ENCODE data around the gene MLXIPL. TPM values are rescaled to one million over a fixed set of nuclear protein-coding genes. Genes with fewer than 3 reads are reported as not detected.
"Not testable (repeated sequence)": the region's sequence is repeated elsewhere in the genome, so short reads cannot be mapped to it uniquely, and the experiment has no call there.

The MLXIPL gene
- total RNA-seq, 1 experiment from 2014 or later, result 0.03 TPM

DNA sequence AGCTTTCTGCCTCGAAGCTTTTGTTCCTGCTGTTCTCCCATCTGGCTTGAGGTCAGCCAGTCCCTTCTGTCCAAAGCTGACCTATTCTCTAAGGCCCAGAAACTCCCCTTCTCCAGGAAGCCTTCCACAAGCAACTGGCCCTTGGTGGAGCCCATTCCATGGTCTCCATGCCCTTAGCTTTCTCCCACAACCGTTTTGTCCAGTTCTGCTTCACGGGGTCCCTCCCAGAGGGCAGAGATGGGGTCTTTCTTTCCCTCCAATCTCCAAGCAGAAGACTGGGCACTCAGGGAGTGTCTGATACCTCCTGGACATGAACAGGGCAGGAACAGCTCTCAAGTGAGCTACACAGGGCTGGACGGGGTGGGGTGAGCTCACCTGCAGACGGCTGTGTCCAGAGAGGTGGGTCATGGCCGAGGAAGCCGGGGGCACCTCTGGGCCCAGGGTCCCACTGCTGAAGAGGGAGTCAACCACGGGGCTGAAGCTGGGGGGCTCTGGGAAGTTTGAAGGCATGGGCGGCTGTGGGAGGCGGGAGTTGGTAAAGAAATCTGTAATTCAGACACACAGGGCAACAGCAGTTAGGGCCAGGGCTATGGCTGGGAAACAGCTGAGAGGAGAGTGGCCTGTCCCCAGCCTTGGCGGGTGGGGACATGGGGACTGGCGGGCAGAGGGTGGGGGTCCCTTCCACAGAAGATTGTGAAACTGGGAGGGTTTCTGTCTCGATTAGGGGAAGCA lies 25.0 kb downstream of the MLXIPL start:
- no peak for DNase-seq (ENCODE audit: low read depth, low spot score)
- in situ Hi-C loops (cut with HindIII; ENCODE audit: low pct_unique_long_range_greater_than_20kb, low sequenced_read_pairs), result no loop called here

DNA sequence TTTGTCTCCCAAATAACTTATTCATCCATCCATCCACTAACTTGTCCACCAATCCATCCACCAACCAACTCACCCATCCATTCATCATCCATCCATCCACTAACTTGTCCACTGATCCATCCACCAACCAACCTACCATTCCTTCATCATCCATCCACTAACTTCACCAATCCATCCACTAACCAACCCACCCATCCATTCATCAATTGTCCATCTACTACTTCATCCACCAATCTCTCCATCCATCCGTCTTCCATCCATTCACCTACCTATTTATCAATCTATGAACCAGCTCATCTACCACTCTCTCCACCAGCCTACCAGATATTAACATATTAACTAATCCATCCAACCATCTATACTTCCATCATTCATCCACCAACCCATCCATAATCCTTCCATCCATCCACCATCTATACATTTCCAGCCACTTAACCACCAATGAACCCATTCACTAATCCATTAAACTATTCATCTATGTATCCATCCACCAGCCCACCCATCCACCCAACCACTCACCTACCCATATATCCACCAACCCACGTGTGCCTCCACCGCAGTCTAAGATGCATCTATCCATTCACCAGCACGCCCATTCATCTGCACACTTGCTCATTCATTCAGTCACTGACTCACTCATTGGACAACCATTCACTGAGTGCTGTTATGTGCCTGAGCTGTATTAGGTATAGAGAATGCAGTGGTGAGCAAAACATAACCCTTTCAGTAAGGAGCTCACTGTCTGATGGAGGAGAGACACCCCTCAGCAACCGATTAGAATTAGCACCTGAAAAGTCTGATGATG lies 26.1 kb downstream of the MLXIPL start:
- in situ Hi-C loops (cut with HindIII; ENCODE audit: low pct_unique_long_range_greater_than_20kb, low sequenced_read_pairs), result no loop called here
- no peak for DNase-seq (ENCODE audit: low read depth, low spot score)

DNA sequence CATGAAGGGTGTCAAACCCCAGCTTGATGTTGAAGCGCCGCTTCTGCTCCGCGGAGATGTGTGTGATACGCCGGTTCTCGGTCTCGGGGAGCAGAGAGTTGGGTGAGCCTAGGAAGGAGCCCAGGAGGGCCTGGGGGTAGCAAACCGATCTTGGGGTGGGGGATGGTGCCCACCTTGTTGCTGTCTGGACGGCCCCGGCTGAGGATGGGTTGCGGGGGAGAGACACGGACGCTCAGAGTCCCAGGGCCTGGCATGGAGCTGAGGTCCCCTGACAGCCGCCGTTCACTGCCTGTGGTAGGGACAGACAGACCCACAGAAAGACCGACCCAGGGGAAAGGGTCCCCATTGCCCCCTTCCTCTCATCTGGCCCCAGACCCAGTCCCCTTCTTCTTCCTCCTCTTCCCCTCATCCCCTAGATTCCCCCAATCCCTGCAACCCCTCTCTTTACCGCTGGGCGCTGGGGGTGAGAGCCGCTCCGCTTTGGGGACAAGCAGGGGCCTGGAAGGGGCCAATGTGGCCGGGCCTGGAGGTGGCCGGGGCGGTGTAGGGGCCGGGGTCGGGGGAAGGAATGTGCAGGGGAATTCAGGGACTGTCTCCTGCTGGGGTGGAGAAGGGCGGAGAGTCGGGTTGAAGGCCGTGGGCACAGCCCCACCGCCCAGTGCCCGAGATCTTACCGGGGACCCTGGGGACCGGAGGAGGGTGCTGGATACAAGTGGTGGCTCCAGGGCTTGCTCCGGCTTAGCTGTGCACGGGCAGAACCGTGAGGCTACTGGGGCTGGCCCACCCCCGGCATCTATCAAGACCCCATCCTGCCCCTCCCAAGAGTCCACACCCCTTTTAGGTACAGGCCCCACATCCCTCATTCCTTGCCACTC lies 27.9 kb downstream of the MLXIPL start:
- in situ Hi-C loops (cut with HindIII; ENCODE audit: low pct_unique_long_range_greater_than_20kb, low sequenced_read_pairs), result no loop called here
- DNase-seq (ENCODE audit: low read depth, low spot score), result no peak

DNA sequence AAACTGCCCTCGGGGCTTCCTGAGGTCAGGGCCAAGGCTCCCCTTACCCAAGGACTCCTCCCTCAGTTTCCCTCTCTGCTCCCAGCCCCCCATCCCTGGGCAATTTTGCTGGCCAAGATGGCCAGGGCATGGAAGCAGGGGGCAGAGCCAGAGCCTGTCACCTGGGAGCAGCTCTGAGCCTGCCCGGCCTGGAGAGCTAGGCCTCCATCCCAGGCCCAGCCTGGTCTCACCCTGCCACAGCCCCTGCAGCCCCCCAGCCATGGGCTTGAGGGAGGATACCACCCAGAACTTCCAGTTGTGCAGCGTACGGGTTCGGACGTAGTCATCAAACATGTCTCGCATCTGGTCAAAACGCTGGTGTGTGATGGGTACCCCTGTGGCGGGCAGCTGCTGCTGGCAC lies 29.0 kb downstream of the MLXIPL start:
- DNase-seq (ENCODE audit: low read depth, low spot score), result no peak
- in situ Hi-C loops (cut with HindIII; ENCODE audit: low pct_unique_long_range_greater_than_20kb, low sequenced_read_pairs), result no loop called here

DNA sequence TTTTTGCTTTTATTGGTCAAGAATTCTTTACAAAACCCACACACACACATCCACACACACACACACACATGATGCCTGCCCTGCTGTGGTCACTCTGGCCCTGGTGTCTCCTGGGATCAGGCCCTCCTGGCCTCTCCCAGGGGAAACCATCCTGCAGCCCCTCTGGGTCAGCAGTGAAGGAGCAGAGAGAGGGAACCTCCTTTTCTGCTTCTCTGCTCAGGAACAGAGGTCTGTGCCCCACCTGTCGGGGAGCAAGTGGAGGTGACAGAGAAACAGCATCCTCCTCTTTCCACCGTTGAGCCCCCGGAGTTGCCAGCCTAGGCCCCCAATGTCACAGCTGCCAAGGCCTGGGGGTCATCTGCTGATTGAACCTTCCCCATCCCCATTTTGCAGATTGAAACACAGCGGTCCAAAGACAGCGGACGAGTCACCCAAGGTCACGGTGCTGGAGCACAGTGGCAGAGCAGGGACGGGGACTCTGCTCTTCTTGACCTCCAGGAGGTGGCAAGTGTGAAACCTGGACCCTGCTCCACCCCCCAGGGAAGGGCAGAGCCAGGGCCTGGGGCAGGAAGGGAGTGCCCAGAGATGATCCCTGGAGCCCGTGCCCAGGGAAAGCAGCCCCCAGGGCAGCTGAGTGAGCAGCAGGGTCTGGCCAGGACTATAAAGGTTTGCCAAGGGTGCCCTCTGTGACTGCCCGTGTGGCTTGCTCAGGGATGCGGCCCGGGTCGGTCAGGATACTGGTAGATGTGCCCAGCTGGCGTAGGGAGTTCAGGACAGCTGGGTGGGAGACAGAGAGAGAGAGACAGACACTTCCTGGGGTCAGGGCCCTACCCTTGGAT lies 30.9 kb downstream of the MLXIPL start:
- no peak for DNase-seq (ENCODE audit: low read depth, low spot score)
- in situ Hi-C loops (cut with HindIII; ENCODE audit: low pct_unique_long_range_greater_than_20kb, low sequenced_read_pairs), result no loop called here

DNA sequence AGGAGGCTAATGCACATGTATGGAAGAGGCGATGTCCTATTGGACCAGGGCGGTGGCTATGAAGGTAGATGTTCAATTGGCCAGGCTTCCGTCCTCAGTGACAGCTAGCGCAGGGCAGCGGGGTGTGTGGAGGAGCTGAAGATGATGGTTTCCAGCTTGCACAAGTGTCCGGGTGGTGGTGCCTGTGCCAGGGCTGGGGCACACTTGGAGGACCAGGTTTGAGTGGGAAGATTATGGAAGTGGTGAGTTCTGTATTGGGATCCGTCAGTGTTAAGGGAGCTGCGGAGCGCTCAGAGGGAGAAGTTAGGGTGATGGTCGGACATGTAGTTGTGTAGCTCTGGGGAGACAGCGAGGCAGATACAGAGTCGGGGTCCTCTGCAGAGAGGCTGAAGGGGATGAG lies 37.4 kb downstream of the MLXIPL start:
- in situ Hi-C loops (cut with HindIII; ENCODE audit: low pct_unique_long_range_greater_than_20kb, low sequenced_read_pairs), result no loop called here
- no peak for DNase-seq (ENCODE audit: low read depth, low spot score)

DNA sequence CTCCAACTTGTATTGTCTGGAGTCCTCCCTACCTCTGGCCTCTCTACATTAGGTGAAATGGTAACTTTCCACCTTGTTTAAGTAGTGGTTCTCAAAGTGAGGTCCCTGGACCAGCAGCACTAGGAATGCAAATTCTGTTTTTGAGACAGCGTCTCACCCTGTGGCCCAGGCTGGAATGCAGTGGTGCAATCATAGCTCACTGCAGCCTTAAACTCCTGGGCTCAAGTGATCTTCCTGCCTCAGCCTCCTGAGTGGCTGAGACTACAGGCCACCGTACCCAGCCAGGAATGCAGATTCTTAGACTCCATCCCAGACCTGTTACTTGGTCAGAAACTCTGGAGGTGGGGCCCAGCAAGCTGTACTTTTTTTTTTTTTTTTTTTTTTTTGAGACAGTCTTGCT lies 39.1 kb downstream of the MLXIPL start:
- in situ Hi-C loops (cut with HindIII; ENCODE audit: low pct_unique_long_range_greater_than_20kb, low sequenced_read_pairs), result no loop called here

DNA sequence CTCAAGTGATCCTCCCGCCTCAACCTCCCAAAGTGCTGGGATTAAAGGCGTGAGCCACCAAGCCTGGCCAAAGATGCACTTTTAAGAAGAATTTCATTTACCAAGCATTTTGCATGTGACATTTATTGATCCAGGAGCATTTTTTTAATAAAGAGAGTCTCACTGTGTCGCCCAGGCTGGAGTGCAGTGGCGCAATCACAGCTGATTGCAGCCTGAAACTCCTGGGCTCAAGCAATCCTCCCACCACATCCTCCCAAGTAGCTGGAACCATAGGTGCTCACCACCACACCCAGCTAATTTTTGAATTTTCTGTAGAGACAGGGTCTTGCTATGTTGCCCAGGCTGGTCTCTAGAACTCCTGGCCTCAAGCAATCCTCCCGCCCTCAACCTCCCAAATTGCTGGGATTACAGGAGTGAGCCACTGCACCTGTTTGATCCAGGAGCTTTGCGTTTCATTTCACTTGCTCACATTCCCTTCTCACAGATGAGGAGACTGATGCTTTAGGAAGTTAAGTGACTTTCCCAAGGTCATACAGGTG lies 41.6 kb downstream of the MLXIPL start:
- in situ Hi-C loops (cut with HindIII; ENCODE audit: low pct_unique_long_range_greater_than_20kb, low sequenced_read_pairs), result no loop called here

More for the DNA sequence above, 39.1 kb downstream of the MLXIPL start:
- no peak for DNase-seq (ENCODE audit: low read depth, low spot score)

DNA sequence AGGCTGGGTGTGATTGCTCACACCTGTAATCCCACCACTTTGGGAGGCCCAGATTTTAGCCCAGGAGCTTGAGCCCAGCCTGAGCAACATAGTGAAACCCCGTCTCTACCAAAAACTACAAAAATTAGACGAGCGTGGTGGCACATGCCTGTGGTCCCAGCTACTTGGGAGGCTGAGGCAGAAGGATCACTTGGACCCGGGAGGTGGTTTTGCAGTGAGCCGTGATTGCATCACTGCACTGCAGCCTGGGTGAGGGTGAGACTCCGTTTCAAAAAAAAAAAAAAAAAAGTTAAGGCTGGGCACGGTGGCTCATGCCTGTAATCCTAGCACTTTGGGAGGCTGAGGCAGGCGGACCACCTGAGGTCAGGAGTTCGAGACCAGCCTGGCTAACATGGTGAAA lies 43.3 kb downstream of the MLXIPL start:
- DNase-seq (ENCODE audit: low read depth, low spot score); in situ Hi-C loops (cut with HindIII; ENCODE audit: low pct_unique_long_range_greater_than_20kb, low sequenced_read_pairs): not testable (repeated sequence)

More for the DNA sequence above, 41.6 kb downstream of the MLXIPL start:
- no peak for DNase-seq (ENCODE audit: low read depth, low spot score)

DNA sequence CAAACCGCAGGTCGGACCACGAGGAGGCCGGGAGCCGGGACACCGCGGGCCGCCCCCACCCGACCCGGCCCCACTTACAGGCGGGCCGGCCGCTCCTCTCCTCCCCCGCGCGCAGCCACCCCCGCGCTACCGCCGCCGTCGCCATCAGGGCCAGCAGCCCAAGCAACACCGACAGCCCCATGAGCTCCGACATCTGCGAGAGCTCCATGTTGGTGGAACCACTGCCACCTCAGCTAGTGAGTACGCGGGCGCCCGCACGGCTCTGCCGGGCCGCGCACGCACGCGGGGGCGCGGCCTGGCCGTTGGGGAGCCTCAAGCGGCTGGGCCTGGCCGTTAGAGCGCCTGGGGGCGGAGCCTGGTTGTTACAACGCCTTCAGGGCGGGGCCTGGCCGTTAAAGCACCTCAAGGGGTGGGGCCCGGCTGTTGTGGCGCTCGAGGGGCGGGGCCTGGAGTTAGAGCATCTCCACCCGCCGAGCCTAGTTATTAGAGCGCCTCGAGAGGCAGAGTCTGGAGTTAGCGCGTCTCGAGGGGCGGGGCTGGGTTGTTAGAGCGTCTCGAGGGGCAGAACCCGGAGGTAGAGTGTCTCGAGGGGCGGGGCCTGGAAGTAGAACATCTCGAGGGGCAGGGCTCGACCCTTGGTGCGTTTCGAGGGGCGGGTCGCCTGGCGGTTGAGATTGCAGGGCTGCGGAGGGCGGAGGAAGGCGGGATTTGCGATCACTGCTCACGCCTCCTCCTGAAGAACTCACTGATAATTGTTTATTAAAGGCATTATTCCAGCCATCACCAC lies 45.8 kb downstream of the MLXIPL start, which contains the start of gene TBL2:
Gene TBL2 (minus strand): TSS at position 238 of the 787 bp plus-strand sequence. CDS start 30 bp downstream, at position 208.
- peak; percentile 99 for DNase-seq (ENCODE audit: low read depth, low spot score)
- in situ Hi-C loops (cut with HindIII; ENCODE audit: low pct_unique_long_range_greater_than_20kb, low sequenced_read_pairs), result no loop called here

DNA sequence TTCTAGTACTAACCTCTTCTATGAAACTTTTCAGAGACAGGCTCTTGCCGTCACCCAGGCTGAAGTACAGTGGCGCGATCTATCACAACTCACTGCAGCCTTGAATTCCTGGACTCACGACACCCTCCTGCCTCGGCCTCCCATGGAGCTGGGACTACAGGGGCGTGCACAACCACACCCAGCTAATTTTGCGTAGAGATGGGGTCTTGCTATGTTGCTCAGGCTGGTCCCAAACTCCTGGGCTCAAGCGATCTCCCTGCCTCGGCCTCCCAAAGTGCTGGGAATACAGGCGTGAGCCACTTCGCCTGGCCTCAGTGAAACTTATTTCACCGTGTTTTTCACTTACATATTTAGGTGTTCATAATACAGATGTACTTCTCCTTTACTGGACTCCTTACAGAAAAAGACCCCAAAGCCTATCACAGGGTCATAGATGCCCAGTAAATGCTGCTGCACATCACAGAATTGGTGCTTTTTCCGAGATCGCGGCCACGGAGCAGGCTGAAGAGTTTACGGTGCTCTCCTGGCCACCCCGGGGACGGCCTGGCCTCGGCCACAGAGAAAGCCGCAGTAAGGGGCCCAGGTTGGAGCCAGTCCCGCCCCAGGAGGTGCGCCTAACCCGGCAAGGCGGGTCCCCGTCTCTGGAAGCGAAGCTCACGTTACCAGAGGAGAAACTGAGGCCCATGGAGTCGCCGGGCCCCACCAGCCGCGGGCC lies 46.5 kb downstream of the MLXIPL start:
- in situ Hi-C loops (cut with HindIII; ENCODE audit: low pct_unique_long_range_greater_than_20kb, low sequenced_read_pairs), result no loop called here
- no peak for DNase-seq (ENCODE audit: low read depth, low spot score)

DNA sequence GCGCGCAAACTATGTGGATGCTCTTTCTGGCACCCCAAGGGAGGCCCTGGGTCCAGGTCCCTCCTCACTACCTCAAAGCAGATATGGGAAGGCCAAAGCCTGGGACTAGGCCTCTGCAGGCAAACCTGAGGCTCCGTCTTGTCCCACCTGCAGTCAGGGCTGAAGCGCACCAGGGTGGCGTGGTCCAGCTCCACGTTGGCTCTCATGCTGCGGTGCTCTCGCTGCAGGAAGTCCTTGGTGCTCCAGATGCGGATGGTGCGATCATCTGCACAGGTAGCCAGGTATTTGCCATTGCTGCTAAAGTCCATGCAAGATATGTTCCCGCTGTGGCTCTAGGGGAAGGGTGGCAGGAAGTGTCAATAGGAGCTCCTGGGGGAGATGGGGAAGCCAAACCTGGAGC lies 50.5 kb downstream of the MLXIPL start:
- DNase-seq (ENCODE audit: low read depth, low spot score), result no peak
- in situ Hi-C loops (cut with HindIII; ENCODE audit: low pct_unique_long_range_greater_than_20kb, low sequenced_read_pairs), result no loop called here

DNA sequence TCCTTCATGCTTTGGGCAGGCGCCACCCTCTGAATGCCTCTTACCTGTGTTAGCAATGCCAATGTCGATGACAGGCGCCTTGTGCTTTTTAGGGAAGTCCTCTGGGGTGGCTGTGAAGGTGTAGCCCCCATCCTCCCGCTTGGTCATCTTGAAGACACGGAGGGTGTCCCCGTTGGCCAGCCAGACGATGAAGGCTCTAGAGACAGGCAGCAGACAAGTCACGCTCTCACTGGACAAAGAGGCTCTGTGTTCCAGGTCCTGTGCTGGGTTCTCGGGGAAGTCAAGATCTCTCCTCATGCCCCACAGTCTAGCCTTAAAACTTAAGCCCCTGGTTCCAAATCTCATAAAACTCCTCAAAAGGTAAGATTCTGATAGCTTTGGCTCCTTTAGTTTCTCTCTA lies 51.0 kb downstream of the MLXIPL start:
- in situ Hi-C loops (cut with HindIII; ENCODE audit: low pct_unique_long_range_greater_than_20kb, low sequenced_read_pairs), result no loop called here
- DNase-seq (ENCODE audit: low read depth, low spot score), result peak; percentile 40

DNA sequence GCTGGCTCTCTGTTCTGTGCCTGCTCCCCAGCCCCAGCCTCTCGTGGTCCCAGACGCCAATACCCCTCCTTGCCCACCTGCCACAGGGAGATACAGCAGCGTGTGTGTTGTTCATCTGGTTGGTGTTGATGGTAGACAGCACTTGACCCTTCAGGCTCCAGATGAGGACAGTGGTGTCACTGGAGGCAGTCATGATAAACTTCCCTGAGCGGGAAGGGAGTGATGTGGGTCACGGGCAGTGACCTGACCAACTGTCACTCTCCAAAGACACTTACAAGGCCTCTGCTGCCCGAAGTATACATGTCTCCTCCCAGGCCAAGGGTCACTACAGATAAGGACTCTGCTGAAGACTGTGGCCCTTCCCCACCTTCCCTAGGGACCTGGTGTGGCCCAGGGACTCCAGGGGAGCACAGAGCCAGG lies 51.5 kb downstream of the MLXIPL start:
- in situ Hi-C loops (cut with HindIII; ENCODE audit: low pct_unique_long_range_greater_than_20kb, low sequenced_read_pairs), result no loop called here

DNA sequence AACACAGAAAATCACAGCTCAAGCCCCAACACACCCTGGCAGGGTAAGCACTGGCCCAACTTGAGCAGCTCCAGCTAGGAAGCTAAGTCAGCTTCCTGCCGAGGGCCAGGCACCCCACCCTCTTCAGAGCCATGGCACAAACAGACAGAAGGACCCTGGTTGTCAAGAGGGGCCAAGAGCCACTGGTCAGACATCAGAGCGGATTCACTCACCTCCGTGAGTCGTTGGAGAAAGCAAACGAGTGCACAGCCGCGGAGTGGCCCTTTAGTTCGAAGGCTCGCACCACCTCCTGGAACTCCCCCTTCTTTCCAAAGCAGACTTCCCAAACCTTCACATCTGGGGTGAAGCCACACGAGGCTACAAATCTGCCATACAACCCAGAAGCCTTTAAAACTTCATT lies 53.3 kb downstream of the MLXIPL start:
- DNase-seq (ENCODE audit: low read depth, low spot score), result no peak
- in situ Hi-C loops (cut with HindIII; ENCODE audit: low pct_unique_long_range_greater_than_20kb, low sequenced_read_pairs), result no loop called here

More for the DNA sequence above, 51.5 kb downstream of the MLXIPL start:
- no peak for DNase-seq (ENCODE audit: low read depth, low spot score)

DNA sequence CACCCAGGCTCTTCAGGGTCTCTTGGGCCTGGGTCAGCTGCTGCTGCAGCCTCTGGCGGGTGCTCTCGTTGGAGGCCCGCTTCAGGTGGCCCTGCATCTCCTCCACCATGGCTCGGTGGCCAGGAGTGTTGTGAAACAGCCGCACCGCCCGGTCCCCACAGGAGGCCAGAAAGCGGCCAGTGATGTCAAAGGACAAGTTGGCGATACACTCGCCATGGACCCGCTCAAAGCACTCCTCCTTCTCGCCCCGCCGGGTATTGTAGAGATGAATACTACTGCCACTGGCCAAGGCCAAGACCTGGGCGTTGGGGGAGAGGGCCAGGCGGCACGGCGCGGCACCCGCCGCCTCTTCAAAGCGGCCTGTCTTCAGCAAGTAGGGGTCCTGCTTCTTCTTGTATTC lies 53.8 kb downstream of the MLXIPL start:
- DNase-seq (ENCODE audit: low read depth, low spot score), result no peak
- in situ Hi-C loops (cut with HindIII; ENCODE audit: low pct_unique_long_range_greater_than_20kb, low sequenced_read_pairs), result no loop called here
